AG08395 (cell line): ENCODE data around the gene IL2RA.
A peak's percentile ranks its signal among the peaks of the same experiment; 100 is the strongest.

Experiments
- DNase-seq: peaks from one replicate; pipeline ENCODE4 v3.0.0; 2012; ENCODE audit warnings: mixed read lengths, low spot score

The IL2RA gene

GRCh38 chr10:6038071-6038631 is 24.0 kb downstream of the IL2RA start:
- DNase-seq = no peak

GRCh38 chr10:6037422-6037821 is 24.7 kb downstream of the IL2RA start:
- DNase-seq = no peak

- DNase-seq = no peak
Measured at GRCh38 chr10:6036861-6037321, 25.3 kb downstream of the IL2RA start.

GRCh38 chr10:6035931-6036575 is 26.1 kb downstream of the IL2RA start:
- DNase-seq = no peak

- DNase-seq = no peak
Measured at GRCh38 chr10:6035101-6035834, 26.9 kb downstream of the IL2RA start.

GRCh38 chr10:6034371-6034770 is 27.8 kb downstream of the IL2RA start:
- no peak for DNase-seq

GRCh38 chr10:6033954-6034353 is 28.2 kb downstream of the IL2RA start:
- DNase-seq = peak; percentile 67

- no peak for DNase-seq
Measured at GRCh38 chr10:6030940-6031339, 31.2 kb downstream of the IL2RA start.

- DNase-seq = no peak
Measured at GRCh38 chr10:6030217-6030616, 31.9 kb downstream of the IL2RA start.

- DNase-seq = no peak
Measured at GRCh38 chr10:6027929-6028328, 34.2 kb downstream of the IL2RA start.

GRCh38 chr10:6025683-6026255 is 36.4 kb downstream of the IL2RA start:
- no peak for DNase-seq

GRCh38 chr10:6024334-6024682 is 37.9 kb downstream of the IL2RA start:
- no peak for DNase-seq

- DNase-seq = peak; percentile 68
Measured at GRCh38 chr10:6023661-6024333, 38.4 kb downstream of the IL2RA start.

GRCh38 chr10:6022660-6023059 is 39.5 kb downstream of the IL2RA start:
- no peak for DNase-seq

GRCh38 chr10:6020826-6021225 is 41.3 kb downstream of the IL2RA start:
- no peak for DNase-seq

- no peak for DNase-seq
Measured at GRCh38 chr10:6019796-6020195, 42.4 kb downstream of the IL2RA start.

GRCh38 chr10:6019010-6019782 is 43.0 kb downstream of the IL2RA start:
- DNase-seq = no peak

GRCh38 chr10:6018422-6018821 is 43.7 kb downstream of the IL2RA start:
- DNase-seq = no peak

- no peak for DNase-seq
Measured at GRCh38 chr10:6017781-6018354, 44.3 kb downstream of the IL2RA start.

- DNase-seq = peak; percentile 70
Measured at GRCh38 chr10:6014241-6014761, 47.9 kb downstream of the IL2RA start.
